Effector memory CD8-positive, alpha-beta T cell (primary cell): ENCODE data around the gene CELA3B.
"Not testable (repeated sequence)": the region's sequence is repeated elsewhere in the genome, so short reads cannot be mapped to it uniquely, and the experiment has no call there.

Experiments
- ATAC-seq: fragments of 150-1000 bp; cut with Tn5 transposase; replicated peaks from 2 replicates; pipeline ENCODE4 v1.10.0; 2021; ENCODE audit warnings: mild to moderate bottlenecking, moderate library complexity
- DNase-seq, 3 experiments: peaks; one replicate each; pipeline ENCODE4 v3.0.0; 2021
- H3K27ac Mint-ChIP-seq, 2 donors: one replicate each; pipeline ENCODE4 v1.8.0; 2022; ENCODE audit warnings: mild to moderate bottlenecking in 2 of 2, mixed read lengths in 2 of 2, moderate library complexity in 2 of 2
- H3K27me3 Mint-ChIP-seq, 2 donors: one replicate each; pipeline ENCODE4 v1.8.0; 2022; ENCODE audit warnings: mixed read lengths in 2 of 2
- H3K36me3 Mint-ChIP-seq: one replicate; pipeline ENCODE4 v1.8.0; 2022; ENCODE audit warnings: mild to moderate bottlenecking, moderate library complexity, mixed read lengths; ENCODE audit not compliant: insufficient read depth
- H3K4me1 Mint-ChIP-seq, 2 donors: one replicate each; pipeline ENCODE4 v1.8.0; 2022; ENCODE audit warnings: low read depth in 2 of 2, mixed read lengths in 2 of 2
- H3K4me3 Mint-ChIP-seq, 2 donors: one replicate each; pipeline ENCODE4 v1.8.0; 2022; ENCODE audit warnings: mild to moderate bottlenecking in 2 of 2, mixed read lengths in 2 of 2, moderate library complexity in 2 of 2
- H3K9me3 Mint-ChIP-seq, 2 donors: one replicate each; pipeline ENCODE4 v1.8.0; 2022; ENCODE audit warnings: mixed read lengths in 2 of 2

The CELA3B gene

GRCh38 chr1:22021061-22021460 lies 44.2 kb downstream of the CELA3B start:
- peaks cover 32 to 38% of the 10 kb centered on the region in 2 donors for H3K4me1 Mint-ChIP-seq
- ATAC-seq (no peak), DNase-seq (no peak)
- no peaks in the 10 kb centered on the region for H3K27me3 Mint-ChIP-seq
- H3K36me3 Mint-ChIP-seq: peaks cover 21% of the 10 kb centered on the region
- no peak overlapping the region for H3K4me3 Mint-ChIP-seq
- peak overlapping the region in 1 of 2 donors; percentile 38 for H3K27ac Mint-ChIP-seq
- no peaks in the 10 kb centered on the region for H3K9me3 Mint-ChIP-seq

GRCh38 chr1:22024485-22025367 lies 47.9 kb downstream of the CELA3B start:
- H3K4me1 Mint-ChIP-seq: peaks cover 30% of the 10 kb centered on the region in 2 donors
- peak; percentile 75 for ATAC-seq

GRCh38 chr1:22025368-22026155 lies 48.7 kb downstream of the CELA3B start:
- H3K4me3 Mint-ChIP-seq: peak overlapping the region; percentile 84 to 95
- H3K27ac Mint-ChIP-seq: peak overlapping the region; percentile 97 to 98
- ATAC-seq (peak; percentile 69), DNase-seq (peak; percentile 75 to 83 (median 80))
- H3K36me3 Mint-ChIP-seq: peaks cover 31% of the 10 kb centered on the region
- peaks cover 30% of the 10 kb centered on the region in 2 donors for H3K4me1 Mint-ChIP-seq
- H3K27me3 Mint-ChIP-seq: no peaks in the 10 kb centered on the region
- no peaks in the 10 kb centered on the region for H3K9me3 Mint-ChIP-seq

More at GRCh38 chr1:22024485-22025367, 47.9 kb downstream of the CELA3B start:
- Mint-ChIP-seq H3K27ac (peak overlapping the region; percentile 97 to 98), H3K4me3 (peak overlapping the region; percentile 84 to 95), H3K9me3 (no peaks in the 10 kb centered on the region), H3K27me3 (no peaks in the 10 kb centered on the region), H3K36me3 (peaks cover 25% of the 10 kb centered on the region)
- peak; percentile 77 to 84 (median 79) for DNase-seq

- H3K27ac Mint-ChIP-seq: peak overlapping the region in 1 of 2 donors; percentile 98
- peaks cover 37% of the 10 kb centered on the region for H3K36me3 Mint-ChIP-seq
- no peak for ATAC-seq
- DNase-seq: no peak
- peaks cover 30 to 33% of the 10 kb centered on the region in 2 donors for H3K4me1 Mint-ChIP-seq
- no peaks in the 10 kb centered on the region for H3K27me3 Mint-ChIP-seq
- no peak overlapping the region for H3K4me3 Mint-ChIP-seq
- H3K9me3 Mint-ChIP-seq: no peaks in the 10 kb centered on the region
These were observed 50.1 kb downstream of the CELA3B start for GRCh38 chr1:22026924-22027289.

GRCh38 chr1:22030057-22030456 lies 53.2 kb downstream of the CELA3B start:
- no peak overlapping the region for H3K4me3 Mint-ChIP-seq
- H3K27me3 Mint-ChIP-seq: no peaks in the 10 kb centered on the region
- no peaks in the 10 kb centered on the region for H3K9me3 Mint-ChIP-seq
- H3K4me1 Mint-ChIP-seq: peaks cover 14 to 17% of the 10 kb centered on the region in 2 donors
- no peak for ATAC-seq
- no peak overlapping the region for H3K27ac Mint-ChIP-seq
- no peak for DNase-seq
- H3K36me3 Mint-ChIP-seq: peaks cover 26% of the 10 kb centered on the region

- Mint-ChIP-seq H3K4me3 (no peak overlapping the region), H3K27ac (no peak overlapping the region), H3K4me1 (peaks cover 14 to 17% of the 10 kb centered on the region in 2 donors), H3K36me3 (peaks cover 22% of the 10 kb centered on the region), H3K9me3 (no peaks in the 10 kb centered on the region), H3K27me3 (no peaks in the 10 kb centered on the region)
- DNase-seq: no peak
- no peak for ATAC-seq
These were observed 53.7 kb downstream of the CELA3B start for GRCh38 chr1:22030473-22030872.

GRCh38 chr1:22031214-22031962 lies 54.6 kb downstream of the CELA3B start:
- Mint-ChIP-seq H3K9me3 (no peaks in the 10 kb centered on the region), H3K4me1 (peaks cover 8 to 10% of the 10 kb centered on the region in 2 donors), H3K27ac (peak overlapping the region in 1 of 2 donors; percentile 44), H3K4me3 (no peak overlapping the region), H3K27me3 (no peaks in the 10 kb centered on the region), H3K36me3 (peaks cover 19% of the 10 kb centered on the region)
- DNase-seq (no peak), ATAC-seq (no peak)

- not testable (repeated sequence) for ATAC-seq, H3K9me3 Mint-ChIP-seq, H3K27me3 Mint-ChIP-seq, DNase-seq, H3K4me3 Mint-ChIP-seq, H3K27ac Mint-ChIP-seq
- Mint-ChIP-seq H3K36me3 (peaks cover 28% of the 10 kb centered on the region), H3K4me1 (peaks cover 8 to 16% of the 10 kb centered on the region in 2 donors)
These were observed 58.0 kb downstream of the CELA3B start for GRCh38 chr1:22034834-22035233.

- Mint-ChIP-seq H3K9me3 (no peaks in the 10 kb centered on the region), H3K4me3 (no peak overlapping the region), H3K27ac (peak overlapping the region in 1 of 2 donors; percentile 69), H3K4me1 (peaks cover 21 to 25% of the 10 kb centered on the region in 2 donors), H3K27me3 (no peaks in the 10 kb centered on the region), H3K36me3 (peaks cover 22% of the 10 kb centered on the region)
- DNase-seq (no peak), ATAC-seq (no peak)
These were observed 60.7 kb downstream of the CELA3B start for GRCh38 chr1:22037520-22037919.

GRCh38 chr1:22038036-22038435 lies 61.2 kb downstream of the CELA3B start:
- H3K4me1 Mint-ChIP-seq: peaks cover 26 to 30% of the 10 kb centered on the region in 2 donors
- DNase-seq (no peak), ATAC-seq (no peak)
- H3K27me3 Mint-ChIP-seq: no peaks in the 10 kb centered on the region
- no peak overlapping the region for H3K4me3 Mint-ChIP-seq
- peaks cover 22% of the 10 kb centered on the region for H3K36me3 Mint-ChIP-seq
- no peaks in the 10 kb centered on the region for H3K9me3 Mint-ChIP-seq
- peak overlapping the region; percentile 69 to 97 for H3K27ac Mint-ChIP-seq
